ENCODE measurements around the gene SECISBP2.
A peak's percentile ranks its signal among the peaks of the same experiment; 100 is the strongest.
"Not testable (repeated sequence)": the region's sequence is repeated elsewhere in the genome, so short reads cannot be mapped to it uniquely, and the experiment has no call there.

SECISBP2 gene

DNA sequence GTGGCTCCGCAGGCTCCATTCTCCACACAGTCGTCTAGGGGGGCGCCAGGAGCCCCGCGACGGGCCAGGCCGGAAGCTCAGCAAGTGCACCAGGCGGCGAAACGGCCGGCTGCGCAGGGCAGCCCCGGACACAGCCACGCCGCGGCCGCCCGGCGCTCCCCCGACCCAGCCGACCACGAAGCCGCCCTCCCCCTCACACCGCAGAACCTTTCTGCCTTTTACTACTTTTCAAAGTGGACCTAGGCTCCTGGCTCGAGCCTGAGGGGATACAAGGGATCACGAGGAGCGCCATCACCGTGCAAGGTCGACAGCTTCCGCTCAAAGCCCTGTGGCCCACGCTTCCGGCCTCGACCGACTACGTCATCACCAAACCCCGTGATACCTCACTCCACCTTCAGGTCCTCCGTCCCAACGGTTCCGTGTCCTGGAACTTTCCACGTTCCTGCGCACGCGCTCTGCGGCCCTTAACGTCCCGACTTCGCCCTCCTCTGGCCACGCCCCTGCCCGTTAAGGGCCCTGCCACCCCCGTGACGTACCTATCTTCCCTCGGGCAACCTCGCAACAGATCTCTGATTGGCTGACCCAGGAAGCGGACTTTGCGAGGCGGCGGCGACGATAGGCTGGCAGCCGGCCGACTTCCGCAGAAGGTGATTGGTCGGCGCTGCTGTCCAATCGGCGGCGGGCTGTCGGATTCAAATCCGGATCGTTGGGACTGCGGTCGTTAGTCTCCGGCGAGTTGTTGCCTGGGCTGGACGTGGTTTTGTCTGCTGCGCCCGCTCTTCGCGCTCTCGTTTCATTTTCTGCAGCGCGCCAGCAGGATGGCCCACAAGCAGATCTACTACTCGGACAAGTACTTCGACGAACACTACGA lies 7.6 kb upstream of the SECISBP2 start, which contains the start of gene CKS2:
CKS2 (plus strand) TSS at position 721 of the 871 bp plus-strand sequence; CDS start at position 819, 98 bp downstream.
- DNase-seq: peak; percentile 100

GRCh38 chr9:89311346-89312221 lies 6.7 kb upstream of the SECISBP2 start:
- DNase-seq: no peak

DNA sequence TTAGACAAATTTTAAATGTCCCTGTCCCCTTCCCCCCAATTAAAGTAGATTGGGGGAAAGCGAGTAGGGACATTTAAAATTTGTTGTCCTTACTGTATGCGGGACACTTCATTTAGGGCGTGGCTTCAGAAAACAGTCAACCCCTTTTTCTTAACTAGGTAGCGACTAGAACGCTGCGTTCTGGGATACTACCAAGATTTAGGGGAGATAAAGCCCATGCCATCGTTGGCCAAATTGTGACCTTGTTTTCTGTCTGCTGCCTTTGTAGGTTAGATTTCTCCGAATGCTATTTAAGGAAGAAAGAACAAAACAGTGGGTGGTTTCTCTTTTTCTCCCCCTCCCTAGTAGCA lies 6.1 kb upstream of the SECISBP2 start:
- DNase-seq: no peak

GRCh38 chr9:89313842-89314241 lies 4.5 kb upstream of the SECISBP2 start:
- DNase-seq: no peak

GRCh38 chr9:89314955-89315354 lies 3.3 kb upstream of the SECISBP2 start:
- DNase-seq: no peak

- DNase-seq: no peak
Measured at GRCh38 chr9:89315482-89315881, 2.8 kb upstream of the SECISBP2 start.

GRCh38 chr9:89317282-89317681 lies 1.0 kb upstream of the SECISBP2 start:
- no peak for DNase-seq

DNA sequence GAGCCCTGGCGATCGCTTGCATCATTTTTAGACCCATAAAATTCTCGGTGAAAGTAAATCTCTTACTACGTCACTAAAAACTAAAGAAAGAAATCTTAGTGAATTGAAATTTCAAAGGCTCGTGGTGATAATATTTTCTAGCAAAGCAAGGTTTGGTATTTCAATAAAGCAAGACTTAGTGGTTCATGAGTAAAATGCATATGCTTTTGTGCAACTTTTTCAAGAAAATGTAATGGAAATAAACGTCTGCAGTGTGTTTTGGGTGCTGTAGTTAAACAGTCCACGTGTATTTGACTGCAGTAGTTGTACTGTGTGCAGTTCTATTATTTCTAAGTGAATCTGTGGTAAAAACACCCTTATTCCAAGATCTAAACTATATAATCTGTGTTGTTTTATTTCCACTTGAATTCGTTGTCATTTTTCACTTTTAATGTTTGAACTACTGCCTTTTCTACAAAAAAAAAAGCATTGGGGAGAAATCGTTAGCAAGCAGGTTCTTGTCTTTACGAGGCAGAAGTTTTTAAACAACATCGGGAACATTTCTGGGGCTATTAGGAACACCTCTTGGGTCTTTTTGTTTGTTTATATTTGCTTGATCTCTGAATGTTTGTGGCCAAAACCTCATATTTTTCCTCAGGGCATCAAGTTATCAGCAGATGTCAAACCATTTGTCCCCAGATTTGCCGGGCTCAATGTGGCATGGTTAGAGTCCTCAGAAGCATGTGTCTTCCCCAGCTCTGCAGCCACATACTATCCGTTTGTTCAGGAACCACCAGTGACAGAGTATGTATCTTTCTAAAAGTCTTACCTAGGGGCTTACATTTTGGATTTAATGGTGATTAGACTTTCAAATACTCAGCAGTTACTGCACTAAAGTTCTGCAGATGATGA lies 960 bp downstream of the SECISBP2 start:
- DNase-seq: no peak

DNA sequence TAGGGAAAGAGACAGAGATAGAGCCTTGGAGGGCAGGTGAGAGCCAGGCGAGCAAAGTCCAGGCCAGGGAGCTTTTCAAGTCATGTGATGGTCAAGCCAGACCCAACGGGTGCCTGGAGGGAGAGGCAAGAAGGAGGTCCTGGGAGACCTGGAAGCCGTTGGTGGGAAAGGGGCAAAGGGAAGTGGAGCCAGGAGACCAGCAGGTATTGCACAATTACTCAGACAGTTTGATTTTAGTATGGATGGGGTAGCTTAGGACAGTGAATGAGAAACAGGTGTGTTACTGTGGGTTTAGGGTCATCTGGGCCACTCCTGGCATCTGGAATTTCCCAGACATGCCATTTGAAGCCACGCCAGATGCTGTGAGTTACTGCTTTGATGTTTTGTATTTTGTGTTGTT lies 5.1 kb downstream of the SECISBP2 start:
- DNase-seq: no peak

DNA sequence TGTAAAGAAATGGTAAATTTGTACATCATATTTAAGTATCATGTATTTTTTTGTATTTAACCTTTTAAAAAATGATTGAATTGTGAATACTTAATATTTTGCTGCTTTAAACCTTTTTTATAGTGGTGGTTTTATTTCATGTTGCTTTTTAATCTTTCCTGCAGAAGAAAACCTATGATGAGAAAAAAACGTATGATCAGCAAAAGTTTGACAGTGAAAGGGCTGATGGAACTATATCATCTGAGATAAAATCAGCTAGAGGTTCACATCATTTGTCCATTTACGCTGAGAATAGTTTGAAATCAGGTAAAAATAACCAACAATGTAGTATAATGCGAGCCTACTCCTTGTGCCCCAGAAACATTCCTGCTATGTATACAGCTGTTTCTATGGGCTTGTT lies 7.4 kb downstream of the SECISBP2 start:
- DNase-seq: no peak

- DNase-seq: no peak
Measured at GRCh38 chr9:89328064-89328463, 9.8 kb downstream of the SECISBP2 start.

DNA sequence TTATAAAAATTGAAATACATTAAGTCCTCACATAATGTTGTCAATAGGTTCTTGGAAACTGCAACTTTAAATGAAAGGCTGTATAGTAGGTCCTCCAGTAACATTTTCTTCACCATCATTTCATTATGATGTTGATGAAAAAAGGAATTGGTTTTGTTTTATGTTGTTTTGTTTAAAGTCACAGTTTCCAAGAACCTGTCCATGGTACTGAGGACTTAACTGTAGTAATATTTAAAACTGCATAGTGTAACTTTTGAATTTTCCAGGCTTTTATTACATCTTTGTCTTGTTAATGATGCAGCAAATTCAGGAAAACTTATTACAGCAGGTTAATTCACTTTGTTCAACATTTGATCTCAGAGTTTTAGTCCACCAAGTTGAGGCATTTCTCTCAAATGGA lies 11.6 kb downstream of the SECISBP2 start:
- DNase-seq: no peak

GRCh38 chr9:89330513-89330912 lies 12.2 kb downstream of the SECISBP2 start:
- DNase-seq: no peak

DNA sequence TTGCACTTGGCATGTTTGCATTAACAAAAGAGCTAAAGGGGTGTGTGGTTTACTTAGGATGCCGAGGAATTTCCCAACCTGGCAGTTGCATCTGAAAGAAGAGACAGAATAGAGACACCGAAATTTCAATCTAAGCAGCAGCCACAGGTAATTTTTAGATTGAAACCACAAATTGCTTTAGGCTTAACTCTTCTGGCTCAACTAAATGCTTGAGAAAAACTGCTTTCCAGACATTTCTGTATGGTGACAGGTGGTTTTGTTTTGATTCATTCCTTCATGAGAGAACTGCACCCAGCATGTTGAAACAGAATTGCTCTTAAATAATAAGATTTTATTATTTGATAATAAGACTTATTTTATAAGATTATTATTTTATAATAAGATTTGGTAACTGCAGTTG lies 21.5 kb downstream of the SECISBP2 start:
- no peak for DNase-seq

- DNase-seq: no peak
Measured at GRCh38 chr9:89340332-89340731, 22.0 kb downstream of the SECISBP2 start.

DNA sequence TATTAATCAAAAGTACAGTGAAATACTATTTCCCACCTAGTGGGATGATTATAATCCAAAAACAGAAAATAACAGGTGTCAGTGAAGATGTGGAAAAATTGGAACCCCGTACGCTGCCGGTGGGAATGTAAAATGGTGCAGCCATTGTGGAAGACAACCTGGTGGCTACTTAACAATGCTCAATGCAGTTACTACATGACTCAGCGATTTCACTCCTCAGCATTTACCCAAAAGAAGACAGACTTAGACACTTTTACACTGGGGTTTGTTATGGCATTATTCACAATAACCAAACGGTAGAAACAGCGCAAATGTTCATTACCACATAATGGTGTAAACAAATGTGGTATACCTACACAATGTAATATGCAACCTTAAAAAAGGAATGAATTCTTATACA lies 23.9 kb downstream of the SECISBP2 start:
- DNase-seq: no peak

GRCh38 chr9:89342948-89343347 lies 24.6 kb downstream of the SECISBP2 start:
- no peak for DNase-seq

- DNase-seq: not testable (repeated sequence)
Measured at GRCh38 chr9:89343812-89344211, 25.5 kb downstream of the SECISBP2 start.

DNA sequence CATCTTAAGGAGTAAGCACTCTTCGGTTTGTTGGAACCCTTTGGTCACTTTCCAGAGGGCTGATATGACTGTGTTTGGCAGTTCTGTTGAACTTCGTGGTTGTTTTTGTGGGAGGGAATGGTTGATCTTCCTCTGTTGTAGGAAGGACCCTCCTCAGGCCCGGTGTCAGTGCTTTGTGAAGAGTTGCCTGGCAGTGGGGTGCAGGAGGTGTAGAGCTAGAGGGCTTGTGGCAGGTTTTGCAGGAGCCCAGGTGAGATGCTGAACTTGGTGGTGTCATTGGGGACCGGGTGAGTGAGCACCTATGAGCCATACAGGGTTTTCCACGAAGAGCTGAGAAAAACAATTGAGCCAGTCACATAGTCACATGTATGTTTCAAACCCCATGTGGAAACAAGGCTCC lies 27.2 kb downstream of the SECISBP2 start:
- DNase-seq: no peak

DNA sequence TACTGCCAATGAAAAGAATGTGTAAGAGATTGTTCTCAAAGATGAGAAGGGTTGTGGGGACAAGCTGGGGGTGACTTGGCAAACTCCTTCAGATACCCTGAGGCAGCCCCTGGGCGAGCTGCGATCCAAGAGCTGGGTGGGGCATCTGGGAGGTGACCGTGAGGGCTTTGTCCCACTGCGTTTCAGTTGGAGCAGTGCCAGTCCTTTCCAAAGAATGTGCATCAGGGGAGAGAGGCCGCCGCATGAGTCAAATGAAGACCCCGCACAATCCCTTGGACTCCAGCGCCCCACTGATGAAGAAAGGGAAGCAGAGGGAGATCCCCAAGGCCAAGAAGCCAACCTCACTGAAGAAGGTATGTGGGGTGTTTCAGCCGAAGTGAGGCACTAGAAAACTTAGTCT lies 28.4 kb downstream of the SECISBP2 start:
- no peak for DNase-seq

DNA sequence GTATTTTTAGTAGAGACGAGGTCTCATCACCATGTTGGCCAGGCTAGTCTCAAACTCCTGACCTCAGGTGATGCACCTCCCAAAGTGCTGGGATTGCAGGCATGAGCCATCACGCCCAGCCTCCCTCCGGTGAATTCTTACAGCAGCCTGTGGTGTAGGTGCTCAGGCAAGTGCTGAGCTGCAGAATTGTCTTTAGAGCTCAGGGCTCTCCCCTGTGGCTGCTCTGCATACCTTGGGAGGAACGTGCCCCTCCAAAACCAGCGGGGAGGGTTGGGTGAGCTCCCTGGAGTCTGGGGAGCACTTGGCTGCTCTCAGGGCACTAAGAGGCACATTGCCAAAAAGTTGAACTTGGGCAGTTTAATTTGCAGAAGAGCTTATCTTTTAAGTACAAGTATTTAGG lies 29.4 kb downstream of the SECISBP2 start:
- no peak for DNase-seq

DNA sequence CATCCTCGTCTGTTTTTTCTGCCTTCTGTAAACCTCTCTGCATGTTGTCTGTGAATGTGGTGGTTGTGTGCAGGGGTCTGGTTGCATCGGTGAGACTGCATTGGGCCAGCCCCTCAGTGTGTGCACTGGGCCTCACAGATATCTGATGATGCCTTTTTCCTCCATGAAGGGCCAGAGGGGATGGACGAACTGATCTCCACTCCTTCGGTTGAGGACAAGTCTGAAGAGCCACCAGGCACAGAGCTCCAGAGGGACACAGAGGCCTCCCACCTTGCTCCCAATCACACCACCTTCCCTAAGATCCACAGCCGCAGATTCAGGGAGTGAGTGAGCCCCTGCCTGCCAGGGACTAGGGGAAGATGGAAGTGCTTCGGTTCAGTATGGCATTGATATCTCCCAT lies 31.3 kb downstream of the SECISBP2 start:
- DNase-seq: no peak

DNA sequence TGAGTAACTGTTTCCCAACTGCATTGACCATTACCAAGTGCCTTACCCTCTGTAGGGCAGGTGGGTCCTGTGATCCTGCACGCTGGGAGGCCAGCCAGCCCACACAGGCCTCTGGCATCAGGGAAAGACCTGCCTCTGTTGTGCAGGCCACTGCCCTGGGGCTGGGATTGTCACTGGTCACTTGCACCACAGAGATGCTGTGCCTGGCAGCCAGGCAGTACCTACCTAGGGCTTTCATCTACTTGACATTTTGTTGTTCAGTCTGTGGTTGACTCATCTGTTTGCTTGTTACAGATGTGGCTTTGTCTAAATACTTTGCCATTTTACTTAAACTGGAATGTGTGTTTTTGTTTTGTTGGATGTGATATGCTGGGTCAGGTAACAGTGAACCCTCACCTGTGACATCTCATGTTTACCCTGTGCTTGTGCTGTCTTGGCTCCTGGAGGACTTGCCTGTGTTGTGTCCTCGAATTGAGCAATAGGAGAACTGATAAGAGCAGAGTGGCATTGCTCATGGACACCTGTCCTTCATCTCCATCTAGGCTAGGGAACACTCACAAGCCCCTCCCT lies 32.8 kb downstream of the SECISBP2 start:
- DNase-seq: no peak

All from suppressor macrophage treated with lipopolysaccharide for 4 hours (primary cell).